Endothelial cell of umbilical vein (primary cell): Measurements from ENCODE around the gene HTR3C. TPM values are rescaled to one million over a fixed set of nuclear protein-coding genes. Genes with fewer than 3 reads are reported as not detected.

Source experiments
- BruUV-seq: library from RNA; stranded (reverse); fragments of 400-500 nt; replicated peaks from 2 replicates; lab custom pipeline; 2021; lab: Mats Ljungman, UMichigan
- CTCF ChIA-PET: fragments of 300-600, 350-600 bp; sonication (Branson Sonifier 250); formaldehyde crosslinking; loops from one replicate; lab custom pipeline; 2021; ENCODE audit warnings: antibody characterized with exemption, inconsistent platforms; lab: Charles Lee
- POLR2A ChIA-PET: fragments of 300-600, 350-600 bp; sonication (Branson Sonifier 250); formaldehyde crosslinking; loops from one replicate; lab custom pipeline; 2021; ENCODE audit warnings: antibody characterized with exemption, inconsistent platforms; lab: Charles Lee
- DNase-seq: peaks from one replicate; pipeline ENCODE4 v3.0.0-alpha.2; 2011; ENCODE audit warnings: low read depth, low spot score
- FAIRE-seq: peaks from 2 replicates; lab custom pipeline; 2011; peaks lifted over from hg19 to GRCh38; lab: Jason Lieb, UNC
- H2AFZ ChIP-seq: 2 replicates; pipeline ENCODE4 v1.6.0; 2012; ENCODE audit warnings: low read depth, low read length, control low read depth, inconsistent platforms
- H3K27ac ChIP-seq: 2 replicates; pipeline ENCODE4 v1.5.1; 2011; ENCODE audit warnings: low read depth, mild to moderate bottlenecking, control low read depth, low read length, moderate library complexity; ENCODE audit not compliant: insufficient read depth
- H3K27me3 ChIP-seq, 2 experiments: 2 replicates each; pipeline versions ENCODE4 v1.6.0 to v1.6.1; 2011; ENCODE audit warnings: low read length in 2 of 2, mixed read lengths in 1 of 2; ENCODE audit not compliant: control insufficient read depth in 2 of 2, insufficient read depth in 2 of 2
- H3K36me3 ChIP-seq, 2 experiments: 2 replicates in 1 of 2; 3 replicates in 1 of 2; pipeline ENCODE4 v1.5.1; 2011; ENCODE audit warnings: low read length in 2 of 2, mild to moderate bottlenecking in 1 of 2, moderate library complexity in 1 of 2; ENCODE audit not compliant: control insufficient read depth in 2 of 2, insufficient read depth in 2 of 2; ENCODE audit errors: extremely low read depth in 1 of 2
- H3K4me1 ChIP-seq: 3 replicates; pipeline ENCODE4 v1.5.1; 2011; ENCODE audit warnings: mild to moderate bottlenecking, low read length; ENCODE audit not compliant: control insufficient read depth, insufficient read depth; ENCODE audit errors: extremely low read depth
- H3K4me2 ChIP-seq: 2 replicates; pipeline ENCODE4 v1.6.1; 2011; ENCODE audit warnings: low read length, control low read depth, mixed read lengths; ENCODE audit not compliant: insufficient read depth
- H3K4me3 ChIP-seq, 3 experiments: fragments of 200-600 bp in 1 of 3; sonication (generic), shearing (Covaris generic) in 1 of 3; replicated peaks in 1 of 3; 2 replicates each; pipeline ENCODE4 v1.5.1; 2011 to 2016; ENCODE audit warnings: control low read depth in 3 of 3, low read length in 3 of 3, mild to moderate bottlenecking in 2 of 3, inconsistent platforms in 1 of 3, low read depth in 1 of 3, moderate library complexity in 1 of 3; ENCODE audit not compliant: insufficient read depth in 1 of 3
- H3K79me2 ChIP-seq: 2 replicates; pipeline ENCODE4 v1.6.0; 2012; ENCODE audit warnings: low read length, inconsistent platforms; ENCODE audit not compliant: control insufficient read depth, insufficient read depth
- H3K9ac ChIP-seq: replicated peaks from 2 replicates; pipeline ENCODE3; 2011; ENCODE audit warnings: low read length, control low read depth; ENCODE audit not compliant: insufficient read depth; ENCODE audit errors: extremely low read depth
- H3K9me1 ChIP-seq: replicated peaks from 3 replicates; pipeline ENCODE4 v1.6.0; 2011; ENCODE audit warnings: mild to moderate bottlenecking, low read length; ENCODE audit not compliant: control insufficient read depth, insufficient read depth; ENCODE audit errors: extremely low read depth
- H3K9me3 ChIP-seq: replicated peaks from 2 replicates; pipeline ENCODE4 v1.5.1; 2012; ENCODE audit warnings: low read length, inconsistent platforms; ENCODE audit not compliant: control insufficient read depth, insufficient read depth
- H4K20me1 ChIP-seq: replicated peaks from 2 replicates; pipeline ENCODE3; 2011; ENCODE audit warnings: mild to moderate bottlenecking, low read length; ENCODE audit not compliant: control insufficient read depth, insufficient read depth; ENCODE audit errors: extremely low read depth
- CTCF ChIP-seq, 2 donors: IDR thresholded peaks; 1 replicate in 1 of 2; 2 replicates in 1 of 2; pipeline ENCODE4 v1.5.1; 2011; ENCODE audit warnings: low read length in 2 of 2, mild to moderate bottlenecking in 2 of 2, moderate library complexity in 2 of 2, control low read depth in 1 of 2, inconsistent platforms in 1 of 2, low read depth in 1 of 2; ENCODE audit not compliant: insufficient read depth in 1 of 2; ENCODE audit errors: extremely low read depth in 1 of 2
- EZH2 ChIP-seq: IDR thresholded peaks from 2 replicates; pipeline ENCODE4 v1.6.1; 2012; ENCODE audit warnings: borderline replicate concordance, low read depth, mild to moderate bottlenecking, moderate library complexity, low read length, inconsistent platforms; ENCODE audit not compliant: severe bottlenecking
- FOS ChIP-seq: IDR thresholded peaks from 2 replicates; pipeline ENCODE4 v1.6.1; 2011; ENCODE audit warnings: mild to moderate bottlenecking, low read length, moderate library complexity, borderline replicate concordance; ENCODE audit not compliant: insufficient read depth
- GATA2 ChIP-seq: IDR thresholded peaks from 2 replicates; pipeline ENCODE4 v1.7.0; 2011; ENCODE audit warnings: low read depth, mild to moderate bottlenecking, moderate library complexity, mixed read lengths, low read length; ENCODE audit not compliant: insufficient read length, insufficient read depth
- JUN ChIP-seq: IDR thresholded peaks from 2 replicates; pipeline ENCODE4 v1.6.1; 2011; ENCODE audit warnings: borderline replicate concordance, low read depth; ENCODE audit not compliant: insufficient read length, insufficient read depth
- MAX ChIP-seq: IDR thresholded peaks from 2 replicates; pipeline ENCODE4 v1.6.1; 2011; ENCODE audit not compliant: insufficient read depth, insufficient read length
- MYC ChIP-seq: IDR thresholded peaks from one replicate; pipeline ENCODE4 v1.6.1; 2011; ENCODE audit warnings: mild to moderate bottlenecking, low read depth, low read length
- POLR2A ChIP-seq: IDR thresholded peaks from 2 replicates; pipeline ENCODE4 v1.6.1; 2012; ENCODE audit warnings: low read depth, mild to moderate bottlenecking, control low read depth, low read length
- POLR2AphosphoS5 ChIP-seq: IDR thresholded peaks from 2 replicates; pipeline ENCODE4 v1.6.1; 2012; ENCODE audit warnings: low read depth, mild to moderate bottlenecking, control low read depth, low read length, moderate library complexity; ENCODE audit not compliant: insufficient read depth
- dilution Hi-C: fragments of 300-500 bp; cut with MboI; formaldehyde crosslinking; loops from one replicate; pipeline ENCODE4 v1.15.0; 2019; ENCODE audit warnings: low sequenced_read_pairs; ENCODE audit not compliant: extremely low pct_ligation_motif_present
- intact Hi-C: fragments of 100-400 bp; cut with micrococcal nuclease; formaldehyde crosslinking; loops from one replicate; pipeline ENCODE4 v1.10.0; 2022
- polyA plus RNA-seq, 4 experiments: library from polyadenylated mRNA; depleted of rRNA in 3 of 4; stranded (reverse) in 3 of 4; unstranded in 1 of 4; fragments of >200 nt; gene quantifications; 2 replicates each; pipeline versions ENCODE4 v1.2.1 to v1.2.3, GENCODE V29; 2011 to 2012; ENCODE audit warnings: missing spikeins in 1 of 4
- total RNA-seq: library from RNA; stranded (reverse); gene quantifications from 2 replicates; pipeline ENCODE4 v1.2.3, GENCODE V29; 2021

HTR3C gene
- total and polyA plus RNA-seq, 2 donors (not counting 3 experiments of a cell fraction or from before 2014, with no cell fraction given), result not detected

DNA sequence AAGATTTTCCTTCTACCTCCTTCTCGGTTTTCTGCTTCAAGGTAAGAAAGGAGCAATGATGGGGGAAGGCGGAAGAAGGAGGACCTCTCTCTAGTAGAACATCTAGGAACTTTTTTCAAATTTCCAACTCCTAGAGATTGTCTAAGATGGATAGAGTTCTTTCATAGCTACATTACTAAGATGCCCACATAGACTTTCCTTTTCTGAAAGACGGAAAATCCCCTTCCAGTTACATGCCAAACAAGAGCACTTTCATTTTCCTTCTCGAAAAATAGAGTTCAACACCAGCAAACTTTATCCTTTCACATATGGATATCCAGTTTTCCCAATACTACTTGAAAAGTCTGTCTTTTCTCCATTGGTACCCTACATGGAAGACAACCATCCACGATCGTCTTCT, 44.7 kb downstream of the HTR3C start:
- ChIA-PET CTCF (no interaction called here), POLR2A (no interaction called here)
- Histone ChIP-seq H3K79me2 (no peaks in the 10 kb centered on the region), H3K4me3 (no peak overlapping the region), H2AFZ (no peak overlapping the region), H4K20me1 (no peaks in the 10 kb centered on the region), H3K9me3 (no peaks in the 10 kb centered on the region), H3K4me2 (no peak overlapping the region), H3K27ac (no peak overlapping the region), H3K9me1 (no peaks in the 10 kb centered on the region), H3K9ac (no peak overlapping the region), H3K36me3 (no peaks in the 10 kb centered on the region), H3K27me3 (peaks cover 0 to 3% of the 10 kb centered on the region in 2 experiments), H3K4me1 (no peaks in the 10 kb centered on the region)
- FAIRE-seq (no peak), DNase-seq (no peak)
- dilution Hi-C loops, result no loop called here
- no peak for TF ChIP-seq MAX
- TF ChIP-seq JUN, result no peak
- no peak for TF ChIP-seq FOS
- TF ChIP-seq POLR2A, result no peak
- TF ChIP-seq CTCF (IDR thresholded peaks at IDR 0.05; ENCODE audit: extremely low read depth in 1 of 2, insufficient read depth in 1 of 2, low read depth in 1 of 2, low read length in 2 of 2), result no peak
- no peak for TF ChIP-seq POLR2AphosphoS5
- TF ChIP-seq GATA2, result no peak
- TF ChIP-seq MYC, result no peak
- no peak for TF ChIP-seq EZH2
- intact Hi-C loops, result no loop called here
- no TSS peak for BruUV-seq
